Measurements from ENCODE around the gene DNAJC1. TPM values are rescaled to one million over a fixed set of nuclear protein-coding genes. Genes with fewer than 3 reads are reported as not detected.
A peak's percentile ranks its signal among the peaks of the same experiment; 100 is the strongest.

Gene DNAJC1
- polyA plus RNA-seq, 1 donor (not counting 4 experiments of a cell fraction or from before 2014, with no cell fraction given), result 24.8 TPM

DNA sequence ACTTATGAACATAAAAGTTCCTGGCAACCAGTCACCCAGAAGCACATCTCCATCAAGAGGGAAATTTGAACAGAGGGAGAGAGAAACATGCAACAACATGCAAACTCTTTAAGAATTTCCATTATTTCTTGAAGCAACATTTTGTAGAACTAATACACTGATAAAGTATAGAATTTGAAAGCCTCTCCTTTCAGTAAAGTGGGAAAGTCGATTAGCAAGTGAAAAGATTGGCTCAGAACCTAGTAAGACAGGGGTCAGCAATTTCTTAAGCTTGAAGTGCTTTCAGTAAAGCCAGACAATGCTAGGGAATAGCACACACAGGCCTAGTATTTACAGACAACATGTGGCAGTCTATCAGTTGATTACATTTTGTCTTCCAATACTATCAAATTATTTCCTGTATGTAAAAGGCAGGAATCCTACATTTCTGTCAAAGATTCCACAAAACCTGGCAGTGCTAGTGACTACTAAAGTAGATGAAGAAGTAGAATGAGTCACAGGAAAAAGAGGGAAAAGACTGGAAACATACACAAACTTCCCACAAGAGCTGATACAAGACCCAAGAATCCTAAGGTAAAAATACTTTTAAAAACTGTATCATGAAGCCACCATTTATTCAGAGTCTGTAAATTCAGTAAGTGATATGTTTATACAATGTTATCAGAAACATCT lies 25.2 kb downstream of the DNAJC1 start:
- Histone ChIP-seq H3K27ac (ENCODE audit: control insufficient read depth, insufficient read depth, low read length) (no peak overlapping the region), H3K9ac (ENCODE audit: control insufficient read depth, extremely low read depth, insufficient read depth, low read length) (no peak overlapping the region), H4K20me1 (ENCODE audit: control insufficient read depth, extremely low read depth, insufficient read depth, low read length) (no peaks in the 10 kb centered on the region), H3K79me2 (ENCODE audit: control insufficient read depth, insufficient read depth, low read length) (peaks cover 6% of the 10 kb centered on the region), H3K4me1 (ENCODE audit: control insufficient read depth, extremely low read depth, insufficient read depth, low read length) (peaks cover 7% of the 10 kb centered on the region), H3K36me3 (ENCODE audit: control insufficient read depth in 2 of 2, extremely low read depth in 1 of 2, insufficient read depth in 2 of 2, low read length in 2 of 2) (no peaks in the 10 kb centered on the region), H3K4me2 (ENCODE audit: control insufficient read depth, extremely low read depth, insufficient read depth, low read depth, low read length) (peak overlapping the region; percentile 67), H3K9me1 (ENCODE audit: control insufficient read depth, extremely low read depth, insufficient read depth, low read length) (peaks cover 2% of the 10 kb centered on the region), H2AFZ (ENCODE audit: control insufficient read depth, low read length) (no peak overlapping the region), H3K4me3 (ENCODE audit: control insufficient read depth in 2 of 3, extremely low read depth in 1 of 3, insufficient read depth in 2 of 3, low read depth in 1 of 3, low read length in 3 of 3) (no peak overlapping the region), H3K9me3 (ENCODE audit: control insufficient read depth, low read depth, low read length) (no peaks in the 10 kb centered on the region), H3K27me3 (ENCODE audit: control insufficient read depth, extremely low read depth, insufficient read depth, low read length) (no peaks in the 10 kb centered on the region)
- TF ChIP-seq, protein P1, sequence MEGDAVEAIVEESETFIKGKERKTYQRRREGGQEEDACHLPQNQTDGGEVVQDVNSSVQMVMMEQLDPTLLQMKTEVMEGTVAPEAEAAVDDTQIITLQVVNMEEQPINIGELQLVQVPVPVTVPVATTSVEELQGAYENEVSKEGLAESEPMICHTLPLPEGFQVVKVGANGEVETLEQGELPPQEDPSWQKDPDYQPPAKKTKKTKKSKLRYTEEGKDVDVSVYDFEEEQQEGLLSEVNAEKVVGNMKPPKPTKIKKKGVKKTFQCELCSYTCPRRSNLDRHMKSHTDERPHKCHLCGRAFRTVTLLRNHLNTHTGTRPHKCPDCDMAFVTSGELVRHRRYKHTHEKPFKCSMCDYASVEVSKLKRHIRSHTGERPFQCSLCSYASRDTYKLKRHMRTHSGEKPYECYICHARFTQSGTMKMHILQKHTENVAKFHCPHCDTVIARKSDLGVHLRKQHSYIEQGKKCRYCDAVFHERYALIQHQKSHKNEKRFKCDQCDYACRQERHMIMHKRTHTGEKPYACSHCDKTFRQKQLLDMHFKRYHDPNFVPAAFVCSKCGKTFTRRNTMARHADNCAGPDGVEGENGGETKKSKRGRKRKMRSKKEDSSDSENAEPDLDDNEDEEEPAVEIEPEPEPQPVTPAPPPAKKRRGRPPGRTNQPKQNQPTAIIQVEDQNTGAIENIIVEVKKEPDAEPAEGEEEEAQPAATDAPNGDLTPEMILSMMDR (optimal IDR thresholded peaks at IDR 0.05 in 1 of 3, IDR thresholded peaks at IDR 0.05 in 1 of 3, conservative IDR thresholded peaks at IDR 0.05 in 1 of 3; ENCODE audit: extremely low read depth in 1 of 3, insufficient read depth in 2 of 3, low read length in 3 of 3), result no peak
- TF ChIP-seq EZH2 (IDR thresholded peaks at IDR 0.05; ENCODE audit: low read length), result no peak
- dilution Hi-C loops (cut with MboI; ENCODE audit: extremely low pct_ligation_motif_present, low sequenced_read_pairs), result no loop called here
- DNase-seq (ENCODE audit: low read depth, low spot score) (no peak), FAIRE-seq (peak; percentile 68)

DNA sequence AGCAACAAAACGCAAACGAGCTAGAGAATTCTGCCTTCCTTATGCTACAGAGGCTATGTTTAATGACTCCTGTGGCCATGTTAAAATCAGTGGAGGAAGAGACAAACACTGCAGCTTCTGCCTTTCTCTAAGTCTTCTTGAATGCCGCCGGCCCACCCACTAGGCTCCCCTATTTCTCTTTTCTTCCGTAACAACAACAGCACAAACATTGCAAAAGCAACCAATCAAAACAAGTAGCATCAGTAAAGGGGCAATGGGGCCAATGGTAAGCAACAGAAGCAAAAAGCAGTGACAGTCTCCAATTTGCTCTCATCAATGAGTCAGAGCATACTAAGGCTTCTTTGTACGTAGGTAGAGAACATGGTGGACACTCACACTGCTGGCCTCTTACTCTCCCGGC lies 26.8 kb downstream of the DNAJC1 start:
- no peak overlapping the region for H3K4me2 ChIP-seq (ENCODE audit: control insufficient read depth, extremely low read depth, insufficient read depth, low read depth, low read length)
- no peaks in the 10 kb centered on the region for H3K36me3 ChIP-seq (ENCODE audit: control insufficient read depth in 2 of 2, extremely low read depth in 1 of 2, insufficient read depth in 2 of 2, low read length in 2 of 2)
- no peak for TF ChIP-seq EZH2 (IDR thresholded peaks at IDR 0.05; ENCODE audit: low read length)
- TF ChIP-seq, protein P1 (optimal IDR thresholded peaks at IDR 0.05 in 1 of 3, IDR thresholded peaks at IDR 0.05 in 1 of 3, conservative IDR thresholded peaks at IDR 0.05 in 1 of 3; ENCODE audit: extremely low read depth in 1 of 3, insufficient read depth in 2 of 3, low read length in 3 of 3), result no peak
- no peak overlapping the region for H3K9ac ChIP-seq (ENCODE audit: control insufficient read depth, extremely low read depth, insufficient read depth, low read length)
- DNase-seq (ENCODE audit: low read depth, low spot score), result no peak
- FAIRE-seq, result peak; percentile 5
- H3K27me3 ChIP-seq (ENCODE audit: control insufficient read depth, extremely low read depth, insufficient read depth, low read length), result no peaks in the 10 kb centered on the region
- dilution Hi-C loops (cut with MboI; ENCODE audit: extremely low pct_ligation_motif_present, low sequenced_read_pairs), result no loop called here
- H3K4me3 ChIP-seq (ENCODE audit: control insufficient read depth in 2 of 3, extremely low read depth in 1 of 3, insufficient read depth in 2 of 3, low read depth in 1 of 3, low read length in 3 of 3), result no peak overlapping the region
- H3K4me1 ChIP-seq (ENCODE audit: control insufficient read depth, extremely low read depth, insufficient read depth, low read length), result peaks cover 7% of the 10 kb centered on the region
- H2AFZ ChIP-seq (ENCODE audit: control insufficient read depth, low read length), result no peak overlapping the region
- H3K79me2 ChIP-seq (ENCODE audit: control insufficient read depth, insufficient read depth, low read length), result peaks cover 6% of the 10 kb centered on the region
- no peaks in the 10 kb centered on the region for H4K20me1 ChIP-seq (ENCODE audit: control insufficient read depth, extremely low read depth, insufficient read depth, low read length)
- peaks cover 2% of the 10 kb centered on the region for H3K9me1 ChIP-seq (ENCODE audit: control insufficient read depth, extremely low read depth, insufficient read depth, low read length)
- H3K9me3 ChIP-seq (ENCODE audit: control insufficient read depth, low read depth, low read length), result no peaks in the 10 kb centered on the region
- no peak overlapping the region for H3K27ac ChIP-seq (ENCODE audit: control insufficient read depth, insufficient read depth, low read length)
